Nephron (organoid): ENCODE data around the gene FBXW8.
A peak's percentile ranks its signal among the peaks of the same experiment; 100 is the strongest.

ENCODE experiments used
- H3K27ac Mint-ChIP-seq, 3 experiments: 2 replicates each; pipeline ENCODE4 v1.8.0; 2020; ENCODE audit warnings: mixed read lengths in 3 of 3, mild to moderate bottlenecking in 2 of 3, moderate library complexity in 1 of 3
- H3K27me3 Mint-ChIP-seq: 2 replicates; pipeline ENCODE4 v1.8.0; 2021; ENCODE audit warnings: low read depth, mild to moderate bottlenecking, moderate library complexity, mixed read lengths
- H3K36me3 Mint-ChIP-seq: 2 replicates; pipeline ENCODE4 v1.8.0; 2020; ENCODE audit warnings: low read depth, mixed read lengths
- H3K4me1 Mint-ChIP-seq: 2 replicates; pipeline ENCODE4 v1.8.0; 2020; ENCODE audit warnings: mixed read lengths
- H3K4me3 Mint-ChIP-seq, 3 experiments: 2 replicates each; pipeline ENCODE4 v1.8.0; 2020; ENCODE audit warnings: mild to moderate bottlenecking in 3 of 3, mixed read lengths in 3 of 3, moderate library complexity in 2 of 3
- H3K9me3 Mint-ChIP-seq: 2 replicates; pipeline ENCODE4 v1.8.0; 2020; ENCODE audit warnings: mixed read lengths
- TF ChIP-seq, protein P1 (sequence below), 3 experiments: fragments of 200-600 bp; sonication (generic); IDR thresholded peaks; one replicate each; pipeline ENCODE4 v1.5.0; 2021; ENCODE audit warnings: antibody characterized with exemption in 3 of 3; ENCODE audit not compliant: unreplicated experiment in 3 of 3

The FBXW8 gene

DNA sequence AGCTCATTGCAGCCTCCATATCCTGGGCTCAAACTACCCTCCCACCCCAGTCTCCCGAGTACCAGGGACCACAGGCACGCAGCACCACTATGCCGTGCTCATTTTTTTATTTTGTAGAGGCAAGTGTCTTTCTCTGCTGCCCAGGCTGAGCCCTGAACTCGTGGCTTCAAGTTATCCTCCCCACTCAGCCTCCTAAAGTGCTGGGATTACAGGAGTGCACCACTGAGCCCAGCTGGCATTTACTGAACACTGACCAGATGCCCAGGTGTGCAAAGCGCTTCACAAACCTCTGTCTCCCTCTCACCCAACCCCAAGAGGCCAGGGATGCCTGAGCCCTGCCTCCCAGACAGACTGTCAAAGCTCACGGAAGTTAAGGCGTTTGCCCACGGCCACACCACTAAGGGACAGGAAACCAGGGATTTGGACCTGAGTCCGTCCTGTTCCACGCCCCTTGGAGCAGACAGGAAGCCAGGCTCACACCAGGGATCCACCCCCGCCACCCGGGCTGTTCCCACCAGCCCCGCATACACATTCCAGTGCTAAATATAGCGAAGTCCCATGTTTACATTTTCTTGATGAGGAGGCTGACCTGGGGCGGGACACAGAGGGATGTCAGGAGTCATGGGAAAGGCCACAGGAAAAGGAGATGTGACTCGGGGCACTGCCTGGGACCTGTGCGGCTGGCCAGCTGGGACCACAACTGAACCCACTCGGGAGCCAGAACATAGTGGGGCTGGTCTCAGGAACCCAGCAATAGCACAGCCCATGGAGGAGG lies 137.2 kb downstream of the FBXW8 start:
- no peaks in the 10 kb centered on the region for H3K36me3 Mint-ChIP-seq
- TF ChIP-seq, protein P1, sequence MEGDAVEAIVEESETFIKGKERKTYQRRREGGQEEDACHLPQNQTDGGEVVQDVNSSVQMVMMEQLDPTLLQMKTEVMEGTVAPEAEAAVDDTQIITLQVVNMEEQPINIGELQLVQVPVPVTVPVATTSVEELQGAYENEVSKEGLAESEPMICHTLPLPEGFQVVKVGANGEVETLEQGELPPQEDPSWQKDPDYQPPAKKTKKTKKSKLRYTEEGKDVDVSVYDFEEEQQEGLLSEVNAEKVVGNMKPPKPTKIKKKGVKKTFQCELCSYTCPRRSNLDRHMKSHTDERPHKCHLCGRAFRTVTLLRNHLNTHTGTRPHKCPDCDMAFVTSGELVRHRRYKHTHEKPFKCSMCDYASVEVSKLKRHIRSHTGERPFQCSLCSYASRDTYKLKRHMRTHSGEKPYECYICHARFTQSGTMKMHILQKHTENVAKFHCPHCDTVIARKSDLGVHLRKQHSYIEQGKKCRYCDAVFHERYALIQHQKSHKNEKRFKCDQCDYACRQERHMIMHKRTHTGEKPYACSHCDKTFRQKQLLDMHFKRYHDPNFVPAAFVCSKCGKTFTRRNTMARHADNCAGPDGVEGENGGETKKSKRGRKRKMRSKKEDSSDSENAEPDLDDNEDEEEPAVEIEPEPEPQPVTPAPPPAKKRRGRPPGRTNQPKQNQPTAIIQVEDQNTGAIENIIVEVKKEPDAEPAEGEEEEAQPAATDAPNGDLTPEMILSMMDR (IDR thresholded peaks at IDR 0.05; ENCODE audit: unreplicated experiment in 3 of 3) = no peak
- H3K9me3 Mint-ChIP-seq = no peaks in the 10 kb centered on the region
- H3K4me3 Mint-ChIP-seq = peak overlapping the region in 1 of 3 experiments; percentile 16
- peaks cover 44% of the 10 kb centered on the region for H3K4me1 Mint-ChIP-seq
- H3K27me3 Mint-ChIP-seq = peaks cover 20% of the 10 kb centered on the region
- H3K27ac Mint-ChIP-seq = peak overlapping the region; percentile 58 to 64 (median 62)

DNA sequence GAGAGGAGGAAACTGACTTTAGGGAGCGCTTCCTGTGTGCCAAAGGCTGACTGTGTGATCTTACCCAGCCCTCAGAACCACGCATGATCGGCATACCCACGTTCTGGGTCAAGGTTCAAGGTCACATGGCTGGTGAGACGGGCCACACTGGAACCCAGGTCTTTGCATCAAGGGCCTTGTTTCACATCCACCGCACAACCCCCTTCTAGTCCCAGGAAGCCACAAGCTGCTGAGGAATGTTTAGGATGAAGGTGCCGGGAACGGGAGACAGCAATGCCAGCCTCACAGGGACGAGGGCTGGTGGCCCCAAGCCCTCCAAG lies 137.8 kb downstream of the FBXW8 start:
- no peaks in the 10 kb centered on the region for H3K36me3 Mint-ChIP-seq
- no peak overlapping the region for H3K4me3 Mint-ChIP-seq
- peak overlapping the region; percentile 58 to 64 (median 62) for H3K27ac Mint-ChIP-seq
- TF ChIP-seq, protein P1 (IDR thresholded peaks at IDR 0.05; ENCODE audit: unreplicated experiment in 3 of 3) = no peak
- peaks cover 49% of the 10 kb centered on the region for H3K4me1 Mint-ChIP-seq
- no peaks in the 10 kb centered on the region for H3K9me3 Mint-ChIP-seq
- peaks cover 22% of the 10 kb centered on the region for H3K27me3 Mint-ChIP-seq

DNA sequence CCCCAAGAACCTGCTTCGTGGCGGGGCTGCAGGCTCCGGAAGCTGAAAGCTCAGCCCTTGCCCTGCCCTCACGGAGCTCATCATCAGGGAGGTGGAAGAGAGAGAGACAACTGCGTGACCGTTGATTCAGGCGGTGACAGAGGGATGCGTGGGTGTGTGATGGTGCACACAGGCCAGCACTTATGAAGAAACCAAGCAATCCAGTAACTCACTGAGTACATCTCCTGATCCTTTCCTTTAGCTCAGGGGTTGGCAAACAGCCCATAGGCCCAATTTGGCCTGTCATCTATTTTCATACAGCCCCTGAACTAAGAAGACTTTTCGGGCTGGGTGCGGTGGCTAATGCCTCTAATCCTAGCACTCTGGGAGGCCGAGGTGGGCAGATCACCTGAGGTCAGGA lies 138.5 kb downstream of the FBXW8 start:
- Mint-ChIP-seq H3K27me3 (peaks cover 22% of the 10 kb centered on the region), H3K4me3 (no peak overlapping the region), H3K9me3 (no peaks in the 10 kb centered on the region), H3K4me1 (peaks cover 51% of the 10 kb centered on the region), H3K36me3 (no peaks in the 10 kb centered on the region), H3K27ac (peak overlapping the region in 1 of 3 experiments; percentile 28)
- TF ChIP-seq, protein P1 (IDR thresholded peaks at IDR 0.05; ENCODE audit: unreplicated experiment in 3 of 3) = no peak

DNA sequence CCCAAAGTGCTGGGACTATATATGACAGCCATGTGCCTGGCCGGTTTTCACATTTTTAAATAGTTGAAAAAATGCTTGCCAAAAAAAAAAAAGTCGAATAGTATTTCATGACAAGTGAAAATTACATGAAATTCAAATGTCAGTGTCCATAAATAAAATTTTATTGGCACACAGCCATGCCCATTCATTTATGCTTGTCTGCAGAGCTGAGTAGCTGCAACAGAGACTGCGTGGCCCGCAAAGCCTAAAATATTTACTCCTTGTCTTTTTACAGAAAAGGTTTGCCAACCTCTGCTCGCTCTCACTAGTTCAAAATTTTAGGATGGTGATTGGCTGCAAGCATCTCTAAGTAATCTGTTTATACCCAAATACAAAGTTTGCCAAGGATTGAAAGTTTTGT lies 139.3 kb downstream of the FBXW8 start:
- peaks cover 47% of the 10 kb centered on the region for H3K4me1 Mint-ChIP-seq
- H3K27me3 Mint-ChIP-seq = peaks cover 22% of the 10 kb centered on the region
- H3K36me3 Mint-ChIP-seq = no peaks in the 10 kb centered on the region
- no peak overlapping the region for H3K27ac Mint-ChIP-seq
- TF ChIP-seq, protein P1 (IDR thresholded peaks at IDR 0.05; ENCODE audit: unreplicated experiment in 3 of 3) = no peak
- H3K9me3 Mint-ChIP-seq = no peaks in the 10 kb centered on the region
- no peak overlapping the region for H3K4me3 Mint-ChIP-seq

DNA sequence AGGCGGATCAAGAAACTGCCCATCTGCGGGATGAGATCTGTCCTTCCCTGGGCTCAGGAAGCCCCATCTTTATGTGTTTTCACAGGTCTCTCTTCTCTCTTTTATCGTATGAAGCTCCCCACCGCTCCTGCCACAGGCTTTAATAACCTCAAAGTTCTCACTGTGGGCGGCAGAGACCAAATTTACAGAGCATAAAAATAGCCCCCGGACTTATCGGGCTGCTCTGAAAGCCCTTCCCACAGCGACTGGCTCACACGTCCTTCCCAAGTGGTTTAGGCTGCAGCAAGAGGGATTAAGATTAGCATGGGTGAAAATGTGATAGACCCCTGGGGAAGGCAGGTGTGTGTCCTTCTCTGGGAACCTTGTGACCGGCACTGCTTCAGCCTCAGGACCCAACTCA lies 140.6 kb downstream of the FBXW8 start:
- Mint-ChIP-seq H3K27me3 (peaks cover 22% of the 10 kb centered on the region), H3K9me3 (no peaks in the 10 kb centered on the region), H3K36me3 (no peaks in the 10 kb centered on the region), H3K4me1 (peaks cover 35% of the 10 kb centered on the region), H3K4me3 (peak overlapping the region in 1 of 3 experiments; percentile 10), H3K27ac (peak overlapping the region in 1 of 3 experiments; percentile 25)
- TF ChIP-seq, protein P1 (IDR thresholded peaks at IDR 0.05; ENCODE audit: unreplicated experiment in 3 of 3) = no peak
